DOHH2 (cell line): ENCODE measurements around the gene GLDC.

Experiments used
- EZH2phosphoT487 ChIP-seq: fragments of 200-600 bp; sonication (generic); IDR thresholded peaks from 2 replicates; pipeline ENCODE4 v1.6.1; 2017; ENCODE audit warnings: borderline replicate concordance, mild to moderate bottlenecking, antibody characterized with exemption, low read length, moderate library complexity, mixed read lengths
- TF ChIP-seq, protein P1 (sequence below): fragments of 200-600 bp; sonication (generic); IDR thresholded peaks from one replicate; pipeline ENCODE4 v1.5.1; 2014; ENCODE audit warnings: antibody characterized with exemption, mild to moderate bottlenecking, low read depth, low read length; ENCODE audit not compliant: poor library complexity, severe bottlenecking

DNA sequence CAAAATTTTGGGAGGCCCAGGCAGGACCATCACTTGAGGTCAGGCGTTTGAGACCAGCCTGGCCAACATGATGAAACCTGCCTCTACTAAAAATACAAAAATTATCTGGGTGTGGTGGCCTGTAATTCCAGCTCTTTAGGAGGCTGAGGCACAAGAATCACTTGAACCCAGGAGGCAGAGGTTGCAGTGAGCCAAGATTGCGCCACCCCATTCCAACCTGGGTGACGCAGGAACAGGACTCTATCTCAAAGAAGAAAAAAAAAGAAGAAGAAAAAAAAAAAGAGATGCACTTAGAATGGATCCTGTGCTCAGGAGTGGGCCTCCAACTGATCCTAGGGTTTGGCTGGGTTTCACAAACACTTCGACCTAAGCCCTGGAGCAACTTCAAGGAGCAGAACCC lies 45.1 kb downstream of the GLDC start:
- TF ChIP-seq, protein P1, sequence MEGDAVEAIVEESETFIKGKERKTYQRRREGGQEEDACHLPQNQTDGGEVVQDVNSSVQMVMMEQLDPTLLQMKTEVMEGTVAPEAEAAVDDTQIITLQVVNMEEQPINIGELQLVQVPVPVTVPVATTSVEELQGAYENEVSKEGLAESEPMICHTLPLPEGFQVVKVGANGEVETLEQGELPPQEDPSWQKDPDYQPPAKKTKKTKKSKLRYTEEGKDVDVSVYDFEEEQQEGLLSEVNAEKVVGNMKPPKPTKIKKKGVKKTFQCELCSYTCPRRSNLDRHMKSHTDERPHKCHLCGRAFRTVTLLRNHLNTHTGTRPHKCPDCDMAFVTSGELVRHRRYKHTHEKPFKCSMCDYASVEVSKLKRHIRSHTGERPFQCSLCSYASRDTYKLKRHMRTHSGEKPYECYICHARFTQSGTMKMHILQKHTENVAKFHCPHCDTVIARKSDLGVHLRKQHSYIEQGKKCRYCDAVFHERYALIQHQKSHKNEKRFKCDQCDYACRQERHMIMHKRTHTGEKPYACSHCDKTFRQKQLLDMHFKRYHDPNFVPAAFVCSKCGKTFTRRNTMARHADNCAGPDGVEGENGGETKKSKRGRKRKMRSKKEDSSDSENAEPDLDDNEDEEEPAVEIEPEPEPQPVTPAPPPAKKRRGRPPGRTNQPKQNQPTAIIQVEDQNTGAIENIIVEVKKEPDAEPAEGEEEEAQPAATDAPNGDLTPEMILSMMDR, result no peak
- TF ChIP-seq EZH2phosphoT487, result no peak
